HUES6 (cell line): ENCODE measurements around the gene NOL6.
A peak's percentile ranks its signal among the peaks of the same experiment; 100 is the strongest.
"Not testable (repeated sequence)": the region's sequence is repeated elsewhere in the genome, so short reads cannot be mapped to it uniquely, and the experiment has no call there.

ENCODE experiments used
- H3K27ac ChIP-seq: 2 replicates; pipeline ENCODE4 v1.7.0; 2013; ENCODE audit warnings: low read depth, mild to moderate bottlenecking, low read length, inconsistent platforms
- H3K27me3 ChIP-seq: 2 replicates; pipeline ENCODE4 v1.6.1; 2013; ENCODE audit warnings: low read length; ENCODE audit not compliant: control insufficient read depth, insufficient read depth
- H3K36me3 ChIP-seq: 2 replicates; pipeline ENCODE4 v1.6.1; 2013; ENCODE audit warnings: low read length; ENCODE audit not compliant: control insufficient read depth, insufficient read depth
- H3K4me1 ChIP-seq: 2 replicates; pipeline ENCODE4 v1.6.1; 2013; ENCODE audit warnings: low read length; ENCODE audit not compliant: control insufficient read depth, insufficient read depth
- H3K4me3 ChIP-seq: 2 replicates; pipeline ENCODE4 v1.5.1; 2013; ENCODE audit warnings: low read depth, low read length
- H3K9ac ChIP-seq: one replicate; pipeline ENCODE4 v1.6.1; 2013; ENCODE audit warnings: mild to moderate bottlenecking, low read length
- H3K9me3 ChIP-seq: 2 replicates; pipeline ENCODE4 v1.6.1; 2013; ENCODE audit warnings: low read depth, low read length; ENCODE audit not compliant: control insufficient read depth, insufficient read depth

NOL6 gene, protein sequence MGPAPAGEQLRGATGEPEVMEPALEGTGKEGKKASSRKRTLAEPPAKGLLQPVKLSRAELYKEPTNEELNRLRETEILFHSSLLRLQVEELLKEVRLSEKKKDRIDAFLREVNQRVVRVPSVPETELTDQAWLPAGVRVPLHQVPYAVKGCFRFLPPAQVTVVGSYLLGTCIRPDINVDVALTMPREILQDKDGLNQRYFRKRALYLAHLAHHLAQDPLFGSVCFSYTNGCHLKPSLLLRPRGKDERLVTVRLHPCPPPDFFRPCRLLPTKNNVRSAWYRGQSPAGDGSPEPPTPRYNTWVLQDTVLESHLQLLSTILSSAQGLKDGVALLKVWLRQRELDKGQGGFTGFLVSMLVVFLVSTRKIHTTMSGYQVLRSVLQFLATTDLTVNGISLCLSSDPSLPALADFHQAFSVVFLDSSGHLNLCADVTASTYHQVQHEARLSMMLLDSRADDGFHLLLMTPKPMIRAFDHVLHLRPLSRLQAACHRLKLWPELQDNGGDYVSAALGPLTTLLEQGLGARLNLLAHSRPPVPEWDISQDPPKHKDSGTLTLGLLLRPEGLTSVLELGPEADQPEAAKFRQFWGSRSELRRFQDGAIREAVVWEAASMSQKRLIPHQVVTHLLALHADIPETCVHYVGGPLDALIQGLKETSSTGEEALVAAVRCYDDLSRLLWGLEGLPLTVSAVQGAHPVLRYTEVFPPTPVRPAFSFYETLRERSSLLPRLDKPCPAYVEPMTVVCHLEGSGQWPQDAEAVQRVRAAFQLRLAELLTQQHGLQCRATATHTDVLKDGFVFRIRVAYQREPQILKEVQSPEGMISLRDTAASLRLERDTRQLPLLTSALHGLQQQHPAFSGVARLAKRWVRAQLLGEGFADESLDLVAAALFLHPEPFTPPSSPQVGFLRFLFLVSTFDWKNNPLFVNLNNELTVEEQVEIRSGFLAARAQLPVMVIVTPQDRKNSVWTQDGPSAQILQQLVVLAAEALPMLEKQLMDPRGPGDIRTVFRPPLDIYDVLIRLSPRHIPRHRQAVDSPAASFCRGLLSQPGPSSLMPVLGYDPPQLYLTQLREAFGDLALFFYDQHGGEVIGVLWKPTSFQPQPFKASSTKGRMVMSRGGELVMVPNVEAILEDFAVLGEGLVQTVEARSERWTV

GRCh38 chr9:33473643-33474352 is at the start of gene NOL6:
TSS of gene NOL6 (minus strand) at chr9:33473924. CDS start at chr9:33473842, 82 bp downstream.
- peak within 1 kb of the TSS; percentile 12; the same call in 1 of the 2 replicates for H3K27ac ChIP-seq
- H3K4me3 ChIP-seq = peak within 1 kb of the TSS; percentile 87
- no peaks in the 10 kb centered on the region for H3K9me3 ChIP-seq
- no peaks in the 10 kb centered on the region for H3K27me3 ChIP-seq
- H3K4me1 ChIP-seq = no peaks in the 10 kb centered on the region
- peak within 1 kb of the TSS; percentile 87 for H3K9ac ChIP-seq
- H3K36me3 ChIP-seq = peaks cover 32% of the 10 kb centered on the region

DNA sequence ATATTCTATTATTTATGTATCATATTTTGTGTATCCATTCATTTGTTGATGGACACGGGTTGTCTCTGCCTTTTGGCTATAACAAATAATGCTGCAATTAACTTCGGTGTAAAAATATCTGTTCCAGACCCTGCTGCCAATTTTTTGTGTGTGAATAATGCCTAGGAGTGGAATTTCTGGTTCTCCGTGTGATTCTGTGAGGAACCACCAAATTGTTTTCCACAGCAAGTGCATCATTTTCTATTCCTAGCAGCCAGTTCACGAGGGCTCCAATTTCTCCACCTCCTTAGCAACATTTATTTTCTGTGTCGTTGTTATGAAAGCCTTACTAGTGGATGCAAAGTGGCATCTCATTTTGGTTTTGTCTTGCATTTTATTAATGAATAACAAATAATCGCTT is 48.1 kb upstream of the NOL6 start:
- H3K4me1 ChIP-seq, H3K27ac ChIP-seq, H3K36me3 ChIP-seq: not testable (repeated sequence)

DNA sequence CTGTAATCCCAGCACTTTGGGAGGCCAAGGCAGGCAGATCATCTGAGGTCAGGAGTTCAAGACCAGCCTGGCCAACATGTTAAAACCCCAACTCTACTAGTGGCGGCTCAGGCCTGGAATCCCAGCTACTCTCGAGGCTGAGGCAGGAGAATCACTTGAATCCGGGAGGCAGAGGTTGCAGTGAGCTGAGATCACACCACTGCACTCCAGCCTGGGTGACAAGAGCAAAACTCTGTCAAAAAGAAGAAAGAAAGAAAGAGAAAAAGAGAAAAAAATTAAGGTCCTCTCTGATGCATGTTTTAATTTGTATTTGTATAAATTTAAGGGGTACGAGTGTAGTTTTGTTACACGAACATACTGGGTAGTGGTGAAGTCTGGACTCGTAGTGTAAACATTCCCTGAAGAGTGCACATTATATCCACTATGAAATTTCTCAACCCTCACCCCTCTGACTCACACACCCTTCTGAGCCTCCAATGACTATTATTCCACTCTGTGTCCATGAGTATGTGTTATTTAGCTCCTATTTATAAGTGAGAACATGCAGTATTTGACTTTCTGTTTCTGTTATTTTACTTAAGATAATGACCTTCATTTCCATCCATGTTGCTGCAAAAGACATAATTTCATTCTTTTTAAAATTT is 44.3 kb upstream of the NOL6 start:
- H3K9ac ChIP-seq, H3K36me3 ChIP-seq, H3K27ac ChIP-seq: not testable (repeated sequence)

More for the DNA sequence above, 48.1 kb upstream of the NOL6 start:
- not testable (repeated sequence) for H3K27me3 ChIP-seq, H3K4me3 ChIP-seq, H3K9me3 ChIP-seq, H3K9ac ChIP-seq

GRCh38 chr9:33517373-33517772 is 43.6 kb upstream of the NOL6 start:
- Histone ChIP-seq H3K36me3 (no peaks in the 10 kb centered on the region), H3K9ac (no peak overlapping the region), H3K27me3 (no peaks in the 10 kb centered on the region), H3K4me1 (peaks cover 9% of the 10 kb centered on the region; the same call in 1 of the 2 replicates), H3K4me3 (no peak overlapping the region), H3K27ac (no peak overlapping the region), H3K9me3 (peaks cover 4% of the 10 kb centered on the region; the same call in 1 of the 2 replicates)

More for the DNA sequence above, 44.3 kb upstream of the NOL6 start:
- H3K27me3 ChIP-seq, H3K4me1 ChIP-seq, H3K9me3 ChIP-seq, H3K4me3 ChIP-seq: not testable (repeated sequence)

DNA sequence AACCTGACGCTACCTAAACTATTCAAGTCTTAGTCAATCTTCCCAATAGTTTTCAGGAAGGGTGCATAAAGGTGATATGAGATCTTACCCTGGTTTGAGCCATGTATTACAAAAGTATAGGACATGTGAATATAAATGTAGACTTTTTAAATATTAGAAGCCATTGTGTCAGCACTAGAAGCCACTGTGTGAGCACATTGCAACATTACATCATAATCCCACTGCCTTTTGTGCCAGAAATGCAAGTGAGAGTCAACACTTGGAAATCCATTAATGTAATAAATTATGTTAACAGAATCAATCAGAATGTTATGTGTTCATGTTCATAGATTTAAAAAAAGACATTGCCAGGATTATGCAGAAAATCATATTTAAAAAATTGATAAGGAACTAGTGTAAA is 42.7 kb upstream of the NOL6 start:
- H3K9ac ChIP-seq, H3K27me3 ChIP-seq, H3K36me3 ChIP-seq, H3K4me3 ChIP-seq, H3K4me1 ChIP-seq, H3K9me3 ChIP-seq, H3K27ac ChIP-seq: not testable (repeated sequence)

DNA sequence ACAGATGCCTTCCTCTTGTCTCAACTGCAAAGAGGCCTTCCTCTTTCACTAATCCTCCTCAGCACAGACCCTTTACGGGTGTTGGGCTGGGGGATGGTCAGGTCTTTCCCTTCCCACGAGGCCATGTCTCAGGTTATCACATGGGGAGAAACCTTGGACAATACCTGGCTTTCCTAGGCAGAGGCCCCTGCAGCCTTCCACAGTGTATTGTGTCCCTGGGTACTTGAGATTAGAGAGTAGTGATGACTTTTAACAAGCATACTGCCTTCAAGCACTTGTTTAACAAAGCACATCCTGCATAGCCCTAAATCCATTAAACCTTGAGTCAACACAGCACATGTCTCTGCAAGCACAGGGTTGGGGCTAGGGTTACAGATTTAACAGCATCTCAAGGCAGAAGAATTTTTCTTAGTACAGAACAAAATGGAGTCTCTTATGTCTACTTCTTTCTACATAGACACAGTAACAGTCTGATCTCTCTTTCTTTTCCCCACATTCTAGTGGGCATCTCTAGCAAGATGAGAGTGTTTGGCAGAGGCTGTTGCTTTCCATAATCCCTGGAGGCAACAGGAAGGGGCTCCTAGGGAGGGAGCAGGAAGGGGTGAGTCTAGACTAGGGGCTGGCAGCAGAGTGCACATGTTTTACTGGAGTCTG is 41.7 kb upstream of the NOL6 start:
- not testable (repeated sequence) for H3K9me3 ChIP-seq, H3K36me3 ChIP-seq, H3K27ac ChIP-seq, H3K4me3 ChIP-seq, H3K27me3 ChIP-seq, H3K4me1 ChIP-seq
- peak overlapping the region; percentile 35 for H3K9ac ChIP-seq

DNA sequence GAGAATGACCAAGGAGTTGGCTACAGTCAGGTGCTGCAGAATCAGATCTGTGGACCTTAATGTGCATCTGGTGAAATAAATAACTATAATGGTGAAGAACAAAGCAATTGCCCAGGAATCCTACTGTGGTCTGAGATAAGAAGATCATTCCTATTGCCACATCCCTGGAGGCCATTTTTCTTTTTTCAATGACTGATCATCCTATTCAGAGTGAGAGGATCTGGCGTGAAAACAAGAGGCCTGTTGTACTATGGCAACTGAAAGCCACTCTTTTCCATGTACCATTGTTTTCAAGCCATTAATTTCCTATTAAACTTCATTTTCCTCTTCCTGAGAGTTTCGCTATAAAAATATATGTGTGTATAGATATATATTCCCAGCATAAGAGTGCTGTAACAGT is 38.8 kb upstream of the NOL6 start:
- H3K9me3 ChIP-seq, H3K27me3 ChIP-seq, H3K27ac ChIP-seq, H3K4me1 ChIP-seq, H3K36me3 ChIP-seq, H3K4me3 ChIP-seq, H3K9ac ChIP-seq: not testable (repeated sequence)

- H3K4me3 ChIP-seq = peak overlapping the region; percentile 86
These were observed 37.4 kb upstream of the NOL6 start for GRCh38 chr9:33511184-33511517.

GRCh38 chr9:33510262-33511183 is 36.8 kb upstream of the NOL6 start:
- Histone ChIP-seq H3K27ac (peak overlapping the region; percentile 55; the same call in 1 of the 2 replicates), H3K27me3 (no peaks in the 10 kb centered on the region), H3K36me3 (no peaks in the 10 kb centered on the region), H3K9ac (peak overlapping the region; percentile 92), H3K4me3 (peak overlapping the region; percentile 86), H3K9me3 (peaks cover 4% of the 10 kb centered on the region; the same call in 1 of the 2 replicates), H3K4me1 (peaks cover 9% of the 10 kb centered on the region; the same call in 1 of the 2 replicates)

More at GRCh38 chr9:33511184-33511517, 37.4 kb upstream of the NOL6 start:
- Histone ChIP-seq H3K9ac (peak overlapping the region; percentile 92), H3K27ac (peak overlapping the region; percentile 55; the same call in 1 of the 2 replicates)
- not testable (repeated sequence) for H3K36me3 ChIP-seq, H3K9me3 ChIP-seq, H3K27me3 ChIP-seq, H3K4me1 ChIP-seq
